Measurements from ENCODE around the gene DSG4.

Gene DSG4

DNA sequence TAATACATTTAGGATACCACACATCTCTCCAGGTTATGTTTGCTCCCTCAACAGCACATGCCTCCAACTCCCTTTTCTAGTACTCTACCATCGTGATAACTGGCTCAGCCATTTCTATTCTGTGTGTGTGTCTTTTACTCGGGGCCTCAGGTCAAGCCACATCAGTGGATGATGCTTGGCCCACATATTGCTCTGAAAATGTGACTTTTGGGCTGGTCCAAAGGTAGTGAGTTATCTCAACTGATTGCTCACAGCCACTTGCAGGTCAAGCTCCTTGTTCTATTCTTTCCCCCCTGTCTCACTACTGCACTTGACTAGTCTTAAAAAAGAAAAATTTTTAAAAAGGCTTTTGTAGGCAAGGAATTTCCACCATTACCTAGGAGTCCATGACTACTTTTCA, 5.5 kb downstream of the DSG4 start:
- Histone ChIP-seq H3F3A (ENCODE audit: control insufficient read depth, insufficient read depth) (no peaks in the 10 kb centered on the region), H3K9me3 (ENCODE audit: control insufficient read depth, insufficient read depth, low read length) (no peaks in the 10 kb centered on the region), H3K4me2 (ENCODE audit: low read length) (no peak overlapping the region), H4K20me1 (ENCODE audit: control insufficient read depth, insufficient read depth, low read depth, low read length) (no peaks in the 10 kb centered on the region), H3K36me3 (ENCODE audit: control insufficient read depth, low read length) (no peaks in the 10 kb centered on the region), H3K79me2 (ENCODE audit: control insufficient read depth, low read length) (no peaks in the 10 kb centered on the region), H3K27me3 (ENCODE audit: control insufficient read depth, low read length) (no peaks in the 10 kb centered on the region), H3K9me2 (replicated peaks; ENCODE audit: control insufficient read depth, low read length) (no peaks in the 10 kb centered on the region), H3K4me1 (ENCODE audit: control insufficient read depth, low read length) (peaks cover 13% of the 10 kb centered on the region), H3K4me3 (ENCODE audit: low read length) (no peak overlapping the region), H3K27ac (ENCODE audit: low read depth, low read length) (no peak overlapping the region)
- TF ChIP-seq EZH2phosphoT487 (IDR thresholded peaks at IDR 0.05; ENCODE audit: borderline replicate concordance, low read length): no peak
- TF ChIP-seq, protein P1, sequence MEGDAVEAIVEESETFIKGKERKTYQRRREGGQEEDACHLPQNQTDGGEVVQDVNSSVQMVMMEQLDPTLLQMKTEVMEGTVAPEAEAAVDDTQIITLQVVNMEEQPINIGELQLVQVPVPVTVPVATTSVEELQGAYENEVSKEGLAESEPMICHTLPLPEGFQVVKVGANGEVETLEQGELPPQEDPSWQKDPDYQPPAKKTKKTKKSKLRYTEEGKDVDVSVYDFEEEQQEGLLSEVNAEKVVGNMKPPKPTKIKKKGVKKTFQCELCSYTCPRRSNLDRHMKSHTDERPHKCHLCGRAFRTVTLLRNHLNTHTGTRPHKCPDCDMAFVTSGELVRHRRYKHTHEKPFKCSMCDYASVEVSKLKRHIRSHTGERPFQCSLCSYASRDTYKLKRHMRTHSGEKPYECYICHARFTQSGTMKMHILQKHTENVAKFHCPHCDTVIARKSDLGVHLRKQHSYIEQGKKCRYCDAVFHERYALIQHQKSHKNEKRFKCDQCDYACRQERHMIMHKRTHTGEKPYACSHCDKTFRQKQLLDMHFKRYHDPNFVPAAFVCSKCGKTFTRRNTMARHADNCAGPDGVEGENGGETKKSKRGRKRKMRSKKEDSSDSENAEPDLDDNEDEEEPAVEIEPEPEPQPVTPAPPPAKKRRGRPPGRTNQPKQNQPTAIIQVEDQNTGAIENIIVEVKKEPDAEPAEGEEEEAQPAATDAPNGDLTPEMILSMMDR (IDR thresholded peaks at IDR 0.05; ENCODE audit: low read depth, low read length, poor library complexity, severe bottlenecking): no peak

DNA sequence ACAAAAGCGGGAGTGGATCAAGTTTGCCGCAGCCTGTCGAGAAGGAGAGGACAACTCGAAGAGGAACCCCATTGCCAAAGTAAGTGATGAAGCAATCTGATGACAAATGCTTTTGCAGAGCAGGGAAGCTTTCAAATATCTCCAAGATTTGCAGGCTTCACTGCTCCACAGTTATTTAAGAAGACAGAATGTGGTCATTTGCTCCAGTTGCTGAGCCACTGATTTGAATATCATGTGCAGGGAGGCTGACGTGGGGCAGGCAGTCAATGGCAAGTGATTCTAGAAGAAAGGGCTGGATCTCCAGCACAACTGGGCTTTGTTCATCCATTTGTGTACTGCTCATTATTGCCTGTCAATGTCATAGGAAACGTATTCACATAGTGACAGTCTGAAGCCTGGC, 10.2 kb downstream of the DSG4 start:
- H3F3A ChIP-seq (ENCODE audit: control insufficient read depth, insufficient read depth): no peaks in the 10 kb centered on the region
- H3K27ac ChIP-seq (ENCODE audit: low read depth, low read length): no peak overlapping the region
- peaks cover 16% of the 10 kb centered on the region for H3K4me1 ChIP-seq (ENCODE audit: control insufficient read depth, low read length)
- H3K27me3 ChIP-seq (ENCODE audit: control insufficient read depth, low read length): no peaks in the 10 kb centered on the region
- no peaks in the 10 kb centered on the region for H3K36me3 ChIP-seq (ENCODE audit: control insufficient read depth, low read length)
- no peaks in the 10 kb centered on the region for H4K20me1 ChIP-seq (ENCODE audit: control insufficient read depth, insufficient read depth, low read depth, low read length)
- no peaks in the 10 kb centered on the region for H3K9me2 ChIP-seq (replicated peaks; ENCODE audit: control insufficient read depth, low read length)
- 0 out of 2 replicates have a peak overlapping the region, but pooled peaks have one; percentile 1 for H3K4me2 ChIP-seq (ENCODE audit: low read length)
- TF ChIP-seq, protein P1 (IDR thresholded peaks at IDR 0.05; ENCODE audit: low read depth, low read length, poor library complexity, severe bottlenecking): no peak
- TF ChIP-seq EZH2phosphoT487 (IDR thresholded peaks at IDR 0.05; ENCODE audit: borderline replicate concordance, low read length): no peak
- H3K4me3 ChIP-seq (ENCODE audit: low read length): no peak overlapping the region
- H3K9me3 ChIP-seq (ENCODE audit: control insufficient read depth, insufficient read depth, low read length): no peaks in the 10 kb centered on the region
- no peaks in the 10 kb centered on the region for H3K79me2 ChIP-seq (ENCODE audit: control insufficient read depth, low read length)

DNA sequence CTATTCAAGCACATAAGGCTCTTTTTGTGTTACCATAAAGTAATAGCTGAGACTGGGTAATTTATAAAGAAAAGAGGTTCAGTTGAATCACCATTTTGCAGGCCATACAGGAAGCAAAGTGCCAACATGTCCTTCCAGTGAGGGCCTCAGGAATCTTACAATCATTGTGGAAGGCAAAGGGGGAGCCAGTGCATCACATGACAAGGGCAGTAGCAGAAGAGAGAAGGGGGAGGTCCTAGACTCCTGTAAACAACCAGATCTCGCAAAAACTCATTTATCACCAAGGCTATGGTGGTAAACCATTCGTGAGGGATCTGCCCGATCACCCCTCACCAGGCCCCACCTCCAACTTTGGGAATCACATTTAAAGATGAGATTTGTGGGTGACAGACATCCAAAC, 16.7 kb downstream of the DSG4 start:
- H3K4me1 ChIP-seq (ENCODE audit: control insufficient read depth, low read length): no peaks in the 10 kb centered on the region
- H3K4me2 ChIP-seq (ENCODE audit: low read length): no peak overlapping the region
- H4K20me1 ChIP-seq (ENCODE audit: control insufficient read depth, insufficient read depth, low read depth, low read length): no peaks in the 10 kb centered on the region
- no peaks in the 10 kb centered on the region for H3K27me3 ChIP-seq (ENCODE audit: control insufficient read depth, low read length)
- H3F3A ChIP-seq (ENCODE audit: control insufficient read depth, insufficient read depth): no peaks in the 10 kb centered on the region
- H3K4me3 ChIP-seq (ENCODE audit: low read length): no peak overlapping the region
- no peak overlapping the region for H3K27ac ChIP-seq (ENCODE audit: low read depth, low read length)
- TF ChIP-seq, protein P1 (IDR thresholded peaks at IDR 0.05; ENCODE audit: low read depth, low read length, poor library complexity, severe bottlenecking): no peak
- TF ChIP-seq EZH2phosphoT487 (IDR thresholded peaks at IDR 0.05; ENCODE audit: borderline replicate concordance, low read length): no peak
- no peaks in the 10 kb centered on the region for H3K9me2 ChIP-seq (replicated peaks; ENCODE audit: control insufficient read depth, low read length)
- H3K79me2 ChIP-seq (ENCODE audit: control insufficient read depth, low read length): no peaks in the 10 kb centered on the region
- no peaks in the 10 kb centered on the region for H3K9me3 ChIP-seq (ENCODE audit: control insufficient read depth, insufficient read depth, low read length)
- no peaks in the 10 kb centered on the region for H3K36me3 ChIP-seq (ENCODE audit: control insufficient read depth, low read length)

Data from DOHH2 (cell line).